Lung (tissue), 12 donors: ENCODE data around the gene PARP1. TPM values are rescaled to one million over a fixed set of nuclear protein-coding genes. Genes with fewer than 3 reads are reported as not detected.

Source experiments
- ATAC-seq: fragments of 200-7000 bp; cut with Tn5 transposase; one replicate; pipeline ENCODE4 v1.9.1; 2020; ENCODE audit warnings: moderate number of reproducible peaks; ENCODE audit not compliant: insufficient read depth, low FRiP score
- DNase-seq, 3 donors: peaks; one replicate each; pipeline ENCODE4 v3.0.0-alpha.2; 2013 to 2017
- H3K27ac ChIP-seq, 2 donors: one replicate each; pipeline ENCODE4 v1.5.1; 2013; ENCODE audit warnings: mild to moderate bottlenecking in 2 of 2, moderate library complexity in 2 of 2, control low read depth in 1 of 2, inconsistent platforms in 1 of 2, low read depth in 1 of 2, low read length in 1 of 2
- H3K27me3 ChIP-seq, 3 donors: one replicate each; pipeline ENCODE4 v1.5.1; 2013; ENCODE audit warnings: low read length in 2 of 3; ENCODE audit not compliant: control insufficient read depth in 3 of 3, insufficient read depth in 3 of 3
- H3K36me3 ChIP-seq, 4 donors: one replicate each; pipeline ENCODE4 v1.5.1; 2013; ENCODE audit warnings: low read length in 4 of 4, mild to moderate bottlenecking in 1 of 4, moderate library complexity in 1 of 4; ENCODE audit not compliant: control insufficient read depth in 4 of 4, insufficient read depth in 4 of 4
- H3K4me1 ChIP-seq, 5 donors: one replicate each; pipeline ENCODE4 v1.5.1; 2013; ENCODE audit warnings: low read length in 5 of 5, mild to moderate bottlenecking in 2 of 5, moderate library complexity in 1 of 5; ENCODE audit not compliant: control insufficient read depth in 5 of 5, insufficient read depth in 5 of 5
- H3K4me3 ChIP-seq: one replicate; pipeline ENCODE4 v1.5.1; 2013; ENCODE audit warnings: mild to moderate bottlenecking, control low read depth, moderate library complexity
- H3K9ac ChIP-seq, 2 donors: one replicate each; pipeline ENCODE4 v1.5.1; 2013; ENCODE audit warnings: low read length in 2 of 2, control low read depth in 1 of 2; ENCODE audit not compliant: insufficient read depth in 1 of 2
- H3K9me3 ChIP-seq, 4 donors: one replicate each; pipeline ENCODE4 v1.5.1; 2013; ENCODE audit warnings: low read length in 3 of 4, mild to moderate bottlenecking in 1 of 4, moderate library complexity in 1 of 4; ENCODE audit not compliant: control insufficient read depth in 4 of 4, insufficient read depth in 3 of 4
- whole genome bisulfite sequencing, 2 donors: extraction: QIAGEN DNeasy Blood & Tissue Kit; methylation state at CpG; one replicate each; pipeline ENCODE4 v1.1.7; 2013; 5-methylcytosine and 5-hydroxymethylcytosine counted together
- polyA plus RNA-seq, 2 donors: library from polyadenylated mRNA; stranded (reverse); fragments of 200-250 nt; gene quantifications; one replicate each; pipeline ENCODE4 v1.2.1, GENCODE V29; 2013
- total RNA-seq, 2 donors: library from RNA; depleted of rRNA in 1 of 2; stranded (reverse); fragments of >200 nt in 1 of 2; gene quantifications; one replicate each; pipeline ENCODE4 v1.2.1, GENCODE V29; 2014 to 2021
- TF ChIP-seq, protein P1 (sequence below): IDR thresholded peaks from 2 replicates; pipeline ENCODE4 v1.5.1; 2012; ENCODE audit warnings: mild to moderate bottlenecking; ENCODE audit errors: control extremely low read depth, extremely low read depth
- donor health status: control.
- donor health status: control.
- donor health status: Bipolar disorder and iron deficiency.
- donor health status: healthy.
- donor health status: DM: yes; HTN: yes; CAD: no.

Gene PARP1
- total and polyA plus RNA-seq, 4 donors, result 17.2 to 76.4 (median 51.1) TPM

DNA sequence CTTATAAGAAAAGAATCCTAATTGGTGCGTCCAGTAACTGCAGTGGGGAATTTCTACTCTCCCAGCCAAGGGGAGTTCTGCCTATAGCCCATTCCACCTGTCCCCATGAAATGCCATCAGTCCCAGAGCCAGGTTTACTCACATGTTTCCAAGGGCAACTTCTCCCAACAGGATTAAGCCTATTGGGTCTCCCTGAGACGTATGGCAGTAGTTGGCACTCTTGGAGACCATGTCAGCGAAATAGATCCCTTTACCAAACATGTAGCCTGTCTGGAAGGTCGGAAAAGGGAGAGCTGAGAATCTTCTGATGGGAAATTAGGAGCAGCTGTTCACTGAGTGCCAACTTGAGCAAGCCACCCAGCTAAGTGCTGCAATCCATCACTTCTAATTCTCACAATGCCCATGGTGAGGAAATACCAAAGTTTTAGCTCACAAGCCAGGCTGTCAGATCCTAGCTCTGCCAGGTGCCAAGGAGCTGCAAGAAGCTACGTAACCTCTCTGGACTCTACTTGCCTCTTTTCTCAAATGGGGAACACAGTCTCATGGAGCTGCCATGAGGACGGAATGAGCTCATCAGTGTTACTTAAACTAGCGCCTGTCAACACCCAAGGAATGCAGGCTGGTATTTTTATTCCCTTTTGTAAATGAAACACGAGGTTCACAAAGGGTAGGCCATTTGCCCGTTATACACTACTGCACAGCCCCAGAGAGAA, 43.9 kb downstream of the PARP1 start:
- TF ChIP-seq, protein P1, sequence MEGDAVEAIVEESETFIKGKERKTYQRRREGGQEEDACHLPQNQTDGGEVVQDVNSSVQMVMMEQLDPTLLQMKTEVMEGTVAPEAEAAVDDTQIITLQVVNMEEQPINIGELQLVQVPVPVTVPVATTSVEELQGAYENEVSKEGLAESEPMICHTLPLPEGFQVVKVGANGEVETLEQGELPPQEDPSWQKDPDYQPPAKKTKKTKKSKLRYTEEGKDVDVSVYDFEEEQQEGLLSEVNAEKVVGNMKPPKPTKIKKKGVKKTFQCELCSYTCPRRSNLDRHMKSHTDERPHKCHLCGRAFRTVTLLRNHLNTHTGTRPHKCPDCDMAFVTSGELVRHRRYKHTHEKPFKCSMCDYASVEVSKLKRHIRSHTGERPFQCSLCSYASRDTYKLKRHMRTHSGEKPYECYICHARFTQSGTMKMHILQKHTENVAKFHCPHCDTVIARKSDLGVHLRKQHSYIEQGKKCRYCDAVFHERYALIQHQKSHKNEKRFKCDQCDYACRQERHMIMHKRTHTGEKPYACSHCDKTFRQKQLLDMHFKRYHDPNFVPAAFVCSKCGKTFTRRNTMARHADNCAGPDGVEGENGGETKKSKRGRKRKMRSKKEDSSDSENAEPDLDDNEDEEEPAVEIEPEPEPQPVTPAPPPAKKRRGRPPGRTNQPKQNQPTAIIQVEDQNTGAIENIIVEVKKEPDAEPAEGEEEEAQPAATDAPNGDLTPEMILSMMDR, result no peak
- ATAC-seq, result no peak
- Histone ChIP-seq H3K27me3 (no peaks in the 10 kb centered on the region), H3K4me1 (peaks cover 0 to 22% (median 0%) of the 10 kb centered on the region in 5 donors), H3K4me3 (no peak overlapping the region), H3K9ac (no peak overlapping the region), H3K27ac (peak overlapping the region in 1 of 2 donors; percentile 70), H3K9me3 (peaks cover 0 to 3% (median 0%) of the 10 kb centered on the region in 4 donors), H3K36me3 (peaks cover 41 to 72% (median 52%) of the 10 kb centered on the region in 4 donors)
- no peak for DNase-seq
- WGBS, 2 donors, result 82 to 90% methylated on average over 9 of the region's 9 CpGs

DNA sequence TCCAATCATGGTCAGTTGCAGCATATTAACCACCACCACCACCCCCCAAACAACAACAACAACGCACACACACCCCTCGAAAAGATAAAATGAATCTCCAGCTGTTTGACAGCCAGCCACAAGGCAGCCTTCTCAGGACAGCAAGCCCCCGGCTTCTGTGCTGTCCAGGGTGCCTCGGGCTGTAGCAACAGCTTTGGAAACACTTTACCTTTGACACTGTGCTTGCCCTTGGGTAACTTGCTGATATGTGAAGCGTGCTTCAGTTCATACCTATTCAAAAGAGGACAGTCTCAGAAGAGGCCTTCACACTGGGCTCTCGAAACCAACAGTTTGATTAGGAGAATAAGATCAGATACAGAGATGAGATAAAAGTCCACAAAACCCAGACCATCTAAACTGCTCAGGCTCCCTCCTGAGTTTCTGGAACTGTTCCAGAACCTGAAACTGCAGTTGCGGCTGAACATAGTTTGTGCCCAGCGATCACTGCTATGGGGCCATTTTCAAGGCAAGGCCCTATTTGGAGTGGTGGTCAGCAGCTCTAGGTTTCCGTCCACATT, 44.9 kb downstream of the PARP1 start:
- TF ChIP-seq, protein P1, result no peak
- DNase-seq (no peak), ATAC-seq (no peak)
- Histone ChIP-seq H3K9me3 (peaks cover 0 to 3% (median 0%) of the 10 kb centered on the region in 4 donors), H3K4me3 (no peak overlapping the region), H3K36me3 (peaks cover 39 to 70% (median 52%) of the 10 kb centered on the region in 4 donors), H3K9ac (no peak overlapping the region), H3K4me1 (peaks cover 0 to 22% (median 0%) of the 10 kb centered on the region in 5 donors), H3K27ac (peak overlapping the region in 1 of 2 donors; percentile 70), H3K27me3 (no peaks in the 10 kb centered on the region)
- WGBS, 2 donors, result 91 to 95% methylated on average over 9 of the region's 9 CpGs

DNA sequence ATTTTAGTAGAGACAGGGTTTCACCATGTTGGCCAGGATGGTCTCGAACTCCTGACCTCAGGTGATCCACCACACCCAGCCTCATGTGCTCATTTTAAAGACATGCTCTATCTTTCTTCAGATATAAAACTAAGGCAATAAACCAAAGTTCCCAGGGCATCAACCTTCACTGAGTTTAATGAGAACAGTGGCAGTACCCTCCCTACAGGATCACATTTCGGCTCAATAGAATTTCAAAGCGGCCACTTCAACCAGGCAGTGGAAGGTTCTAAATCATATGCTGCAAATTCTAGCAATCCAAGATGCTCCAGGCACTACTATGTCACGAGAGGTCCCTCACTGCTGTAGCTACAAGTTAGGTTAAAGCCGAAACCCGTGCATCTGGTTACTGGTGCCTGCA, 45.5 kb downstream of the PARP1 start:
- no peak for DNase-seq
- no peak for ATAC-seq
- H3K27me3 ChIP-seq, result no peaks in the 10 kb centered on the region
- H3K9ac ChIP-seq, result no peak overlapping the region
- H3K9me3 ChIP-seq, result peaks cover 0 to 3% (median 0%) of the 10 kb centered on the region in 4 donors
- no peak overlapping the region for H3K27ac ChIP-seq
- H3K4me1 ChIP-seq, result peaks cover 0 to 22% (median 0%) of the 10 kb centered on the region in 5 donors
- 83 to 90% methylated on average over 6 of the region's 6 CpGs for WGBS, 2 donors
- TF ChIP-seq, protein P1, result no peak
- H3K4me3 ChIP-seq, result no peak overlapping the region
- H3K36me3 ChIP-seq, result peaks cover 33 to 65% (median 48%) of the 10 kb centered on the region in 4 donors
